GM21717 (cell line): ENCODE data around the gene NEGR1.

ENCODE experiments used
- ATAC-seq: cut with Tn5 transposase; IDR thresholded peaks from one replicate; pipeline ENCODE4 v1.9.1; 2021; ENCODE audit warnings: mild to moderate bottlenecking, moderate library complexity; ENCODE audit not compliant: unreplicated experiment

NEGR1 gene

DNA sequence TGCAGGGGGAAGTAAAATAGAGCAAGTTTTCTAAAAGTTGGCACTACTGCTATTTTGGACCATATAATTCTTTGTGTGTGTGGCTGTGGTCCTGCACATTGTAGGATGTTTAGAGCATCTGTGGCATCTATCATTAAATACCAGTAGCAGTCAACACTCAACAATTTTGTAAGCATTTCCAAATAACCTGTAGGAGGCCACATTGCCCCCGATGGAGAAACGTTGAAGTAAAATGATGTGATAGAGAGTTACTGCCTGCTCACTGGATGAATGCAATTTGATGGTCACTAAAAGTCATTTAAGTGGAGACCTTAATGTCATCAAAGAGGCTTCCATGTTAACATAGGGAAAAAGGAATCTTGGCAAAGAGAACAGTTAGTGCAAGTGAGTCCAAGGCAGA lies 560.8 kb downstream of the NEGR1 start:
- ATAC-seq: no peak

DNA sequence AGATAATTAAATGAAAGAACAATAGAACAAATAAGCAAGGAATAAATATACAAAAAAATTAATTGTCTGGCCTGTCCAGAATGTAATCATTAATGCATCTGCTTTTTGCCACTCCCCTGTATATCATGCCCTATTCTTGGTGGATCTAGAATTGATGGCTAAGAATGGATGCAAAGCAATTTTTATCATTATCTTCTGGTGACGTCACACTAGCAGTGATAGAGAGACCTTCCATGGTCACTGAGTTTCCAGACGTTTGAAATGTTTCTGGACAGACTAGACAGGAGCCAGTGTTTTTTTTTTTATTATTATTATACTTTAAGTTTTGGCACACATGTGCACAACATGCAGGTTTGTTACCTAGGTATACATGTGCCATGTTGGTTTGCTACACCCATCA lies 563.0 kb downstream of the NEGR1 start:
- ATAC-seq: no peak

DNA sequence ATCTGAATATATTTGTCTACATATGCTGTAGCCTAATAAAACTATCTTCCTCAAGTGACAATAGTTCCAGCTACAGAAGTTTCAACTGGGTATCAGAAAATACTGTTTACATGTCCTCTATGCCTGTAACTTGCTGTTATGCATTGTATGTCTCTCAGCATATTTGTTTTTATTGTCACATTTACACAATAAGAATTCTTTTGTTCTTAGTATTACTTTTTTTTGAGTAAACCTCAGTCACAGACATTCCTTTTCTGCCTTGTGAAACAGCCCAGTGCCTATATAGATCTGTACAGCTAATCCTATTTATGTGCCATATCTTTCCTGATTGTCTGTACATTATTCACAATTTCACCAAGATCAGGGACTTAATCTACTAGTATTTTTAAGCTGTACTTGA lies 565.2 kb downstream of the NEGR1 start:
- no peak for ATAC-seq

DNA sequence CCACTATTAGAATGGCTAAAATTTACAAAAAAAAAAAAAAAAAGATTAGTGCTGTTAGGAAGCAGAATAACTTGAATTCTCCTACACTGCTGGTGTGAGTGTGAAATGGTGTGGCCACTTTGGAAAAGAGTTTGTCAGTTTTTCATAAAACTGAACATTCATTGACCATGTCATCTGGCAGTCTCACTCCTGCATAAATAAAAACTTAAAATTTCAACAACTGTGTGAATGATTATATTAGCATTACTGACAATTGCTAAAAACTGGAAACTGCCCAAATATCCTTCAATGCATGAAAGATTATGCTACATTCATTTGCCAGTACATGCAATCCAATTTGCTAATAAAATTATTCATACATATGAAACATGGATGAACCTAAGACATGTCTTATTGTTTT lies 570.9 kb downstream of the NEGR1 start:
- no peak for ATAC-seq

DNA sequence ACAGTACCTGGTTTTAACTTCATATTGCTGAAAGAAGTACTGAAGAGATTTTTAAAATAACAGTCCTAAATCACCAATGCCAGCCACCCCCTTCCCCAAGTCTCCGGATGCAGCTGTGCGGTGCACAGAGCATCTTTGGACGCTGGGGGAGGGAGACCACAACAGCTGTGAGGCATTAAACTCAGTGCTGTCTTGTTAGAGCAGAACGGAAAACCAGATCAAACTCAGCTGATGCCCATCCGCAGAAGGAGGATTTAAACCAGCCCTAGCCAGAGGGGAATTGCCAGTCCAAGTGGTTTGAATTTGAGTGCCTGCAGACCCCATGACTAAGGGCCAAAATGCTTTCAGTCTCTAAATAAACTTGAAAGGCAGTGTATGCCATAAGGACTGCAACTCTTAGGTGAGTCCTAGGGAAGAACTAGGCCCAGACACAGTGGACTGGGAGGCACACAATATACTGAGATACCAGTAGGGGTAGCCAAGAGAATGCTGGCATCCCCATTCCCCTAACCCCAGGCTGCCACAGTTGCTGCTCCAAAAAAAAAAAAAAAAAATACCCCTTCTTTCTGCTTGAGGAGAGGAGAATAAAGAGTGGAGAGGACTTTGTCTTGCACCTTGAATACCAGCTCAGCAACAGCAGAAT lies 576.2 kb downstream of the NEGR1 start:
- no peak for ATAC-seq

DNA sequence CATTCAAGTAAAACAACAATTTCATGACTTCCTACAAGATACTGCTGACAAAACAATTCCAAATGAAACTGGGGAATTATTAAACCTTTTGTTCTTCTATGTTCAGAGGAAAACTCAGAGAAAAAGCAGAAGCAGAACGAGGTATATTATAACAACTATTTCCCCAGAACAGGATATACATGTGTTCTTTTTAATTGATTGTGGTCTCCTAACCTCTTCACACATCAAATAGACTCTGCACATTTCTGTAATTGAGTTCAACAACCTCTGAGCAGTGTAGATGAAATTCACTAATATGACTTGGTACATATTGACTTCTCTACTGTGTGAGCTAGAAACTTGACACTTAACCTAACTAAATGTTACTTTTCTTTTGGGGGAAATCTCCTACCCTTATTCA lies 584.2 kb downstream of the NEGR1 start:
- ATAC-seq: no peak

DNA sequence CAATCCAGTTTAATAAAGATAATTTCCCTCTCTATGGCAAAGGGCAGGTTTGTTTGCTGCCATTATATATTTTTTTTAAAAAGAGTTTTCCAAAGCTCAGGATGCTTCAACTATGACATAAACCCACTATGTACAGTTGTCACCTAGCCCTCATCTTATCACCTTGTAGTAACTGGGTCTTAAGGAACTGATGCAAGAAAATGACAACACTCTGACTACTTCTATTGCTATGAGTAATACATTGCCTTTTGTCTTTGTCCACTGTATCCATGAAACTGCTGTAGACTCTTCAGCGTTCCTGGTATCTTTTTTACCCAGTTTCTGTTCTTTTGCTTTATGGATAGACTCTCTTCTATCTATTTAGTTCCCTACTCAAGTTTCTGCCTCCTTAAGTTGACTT lies 586.5 kb downstream of the NEGR1 start:
- no peak for ATAC-seq

DNA sequence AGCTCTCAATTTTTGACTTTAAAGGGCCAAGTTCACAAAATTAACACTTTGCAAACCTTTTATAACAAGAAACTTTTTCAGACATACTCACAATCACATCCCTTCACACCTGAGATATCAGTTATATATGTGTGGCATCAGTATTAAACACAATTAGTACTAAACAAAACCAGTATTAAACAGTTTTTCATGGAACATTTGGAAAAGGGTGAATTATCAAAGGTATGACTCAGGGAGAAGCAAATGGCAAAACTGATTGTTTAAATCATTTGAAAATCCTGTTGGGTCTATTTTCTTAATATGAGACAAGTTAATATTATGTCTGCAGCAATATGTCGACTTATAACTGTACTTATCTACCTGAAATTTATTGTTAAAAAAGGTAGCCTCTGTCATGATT lies 587.3 kb downstream of the NEGR1 start:
- ATAC-seq: no peak

DNA sequence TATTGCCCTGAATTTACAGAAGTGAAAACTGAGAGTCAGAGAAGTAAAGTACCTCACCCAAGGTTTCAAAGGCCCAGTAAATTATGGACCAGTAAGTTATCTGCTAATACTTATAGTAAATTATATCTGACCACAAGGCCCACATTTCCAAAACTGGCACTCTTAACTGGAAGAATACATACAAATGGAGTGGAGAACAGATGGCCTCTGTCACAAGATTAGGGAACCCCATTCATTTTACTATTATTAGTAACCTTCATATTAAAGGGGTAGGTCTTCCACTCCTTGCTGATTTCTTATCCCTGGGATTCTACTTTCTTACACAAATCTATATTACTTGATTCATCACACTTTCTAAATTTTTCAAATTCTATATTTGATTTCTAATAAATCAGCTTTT lies 588.8 kb downstream of the NEGR1 start:
- no peak for ATAC-seq

DNA sequence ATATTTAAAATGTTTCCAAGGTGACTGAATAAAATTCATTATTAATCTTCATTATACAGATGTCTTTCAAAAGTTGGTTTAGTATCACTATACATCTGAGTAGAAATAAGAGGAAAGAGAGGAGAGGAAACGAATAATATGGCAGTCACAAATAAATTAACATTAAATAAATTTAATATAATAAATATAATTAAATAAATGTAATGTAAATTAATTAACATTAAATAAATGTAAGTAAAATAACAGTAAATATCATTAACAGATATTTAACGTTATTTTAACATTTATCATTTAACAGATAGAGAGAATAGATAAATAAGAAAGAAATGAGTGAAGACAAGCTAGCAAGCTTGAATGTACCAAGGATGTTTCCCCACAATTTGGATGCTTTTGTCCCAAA lies 592.7 kb downstream of the NEGR1 start:
- no peak for ATAC-seq

DNA sequence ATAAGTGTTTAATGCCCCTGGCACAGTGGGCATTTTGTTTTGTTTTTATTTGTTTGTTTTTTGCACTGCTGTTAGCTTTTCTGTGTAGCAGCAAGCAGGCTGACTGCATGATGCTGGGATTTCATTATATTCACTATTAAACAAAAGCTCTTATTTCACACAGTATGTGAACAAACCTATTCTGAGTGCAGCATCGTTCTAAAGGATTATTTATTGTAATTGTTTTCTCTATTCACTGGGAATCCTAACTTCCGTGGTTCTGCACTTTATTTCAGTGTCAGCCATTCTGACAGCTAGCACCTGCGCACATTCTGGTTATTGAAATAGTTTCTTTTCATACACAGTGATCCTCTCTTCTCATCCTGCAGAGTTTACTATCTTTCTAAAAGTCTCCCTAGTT lies 595.0 kb downstream of the NEGR1 start:
- ATAC-seq: no peak

DNA sequence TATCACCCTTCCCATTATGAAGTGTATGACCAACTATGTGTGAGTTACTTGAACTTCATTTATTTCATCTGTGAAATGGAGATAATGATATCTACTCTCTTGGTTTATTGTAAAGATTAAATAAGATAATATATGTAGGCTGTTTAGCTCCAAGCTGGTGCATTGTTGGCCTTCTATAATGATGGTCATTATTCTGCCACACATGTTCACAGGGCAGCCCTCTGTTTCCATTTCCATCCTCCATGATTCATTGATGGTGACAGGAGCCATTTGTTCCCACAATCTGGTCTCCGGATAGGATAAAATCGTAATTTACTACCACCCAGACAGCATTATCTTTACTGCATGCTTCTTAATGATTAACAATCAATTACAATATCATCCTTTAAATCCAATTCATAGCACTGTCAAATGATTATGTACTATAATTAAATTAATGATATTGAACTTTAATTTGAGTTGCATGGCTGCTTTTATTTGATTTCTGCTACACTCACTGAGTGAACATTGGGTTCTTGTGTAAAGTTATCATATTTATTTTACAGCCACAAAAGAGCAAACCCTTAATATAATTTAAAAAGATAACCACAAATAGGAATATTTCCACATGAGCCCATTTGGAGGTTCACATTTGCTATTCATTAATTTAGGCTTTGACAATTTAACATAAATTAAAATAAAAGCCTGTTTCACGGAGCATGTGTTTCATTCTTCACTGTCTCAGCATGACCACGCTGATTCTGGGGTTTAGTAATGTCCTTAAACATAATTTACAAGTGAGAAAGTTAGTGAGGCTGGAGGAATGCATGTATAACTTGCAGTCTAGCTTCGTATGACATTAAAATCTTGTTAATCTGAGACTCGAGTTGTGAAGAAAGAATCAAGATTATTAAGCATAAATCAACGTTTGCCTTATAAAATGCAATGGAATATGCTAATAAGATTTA lies 605.1 kb downstream of the NEGR1 start:
- no peak for ATAC-seq

DNA sequence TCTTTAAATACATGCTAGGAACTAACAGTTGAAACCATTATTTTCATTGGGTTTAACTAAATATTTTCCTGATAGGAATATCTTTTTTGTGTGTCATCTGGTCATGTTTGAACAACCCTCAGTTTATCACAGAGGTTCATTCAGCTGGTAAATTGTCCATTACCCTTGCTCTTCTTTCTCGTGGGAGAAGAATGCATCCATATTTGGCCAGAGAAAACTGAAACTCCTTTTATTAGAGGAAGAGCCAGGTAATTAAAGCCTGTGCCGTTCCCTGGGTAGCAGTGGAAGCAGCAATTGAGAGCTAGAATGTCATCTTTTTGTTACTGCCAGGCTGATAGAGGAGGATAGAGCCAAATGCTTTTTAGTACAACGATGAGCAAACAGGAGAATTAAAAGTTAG lies 614.3 kb downstream of the NEGR1 start:
- ATAC-seq: no peak

DNA sequence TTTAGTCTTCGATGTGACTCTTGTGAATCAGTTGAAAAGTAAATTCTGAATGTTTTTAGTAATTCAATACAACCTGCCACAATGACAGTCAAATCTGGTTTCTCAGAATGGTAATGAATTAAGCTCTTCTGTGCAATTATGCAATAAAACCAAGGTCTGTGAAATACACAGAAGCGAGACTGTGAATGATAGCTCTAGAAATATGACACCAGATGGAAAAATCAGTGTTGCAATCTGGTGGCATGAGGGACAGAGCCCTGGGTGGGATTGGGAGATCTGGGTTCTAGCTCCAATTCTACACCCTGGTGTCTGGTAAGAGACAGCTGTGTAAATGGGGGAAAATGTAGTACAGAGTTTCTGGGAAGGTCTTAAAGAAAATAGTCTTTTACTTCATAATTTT lies 615.1 kb downstream of the NEGR1 start:
- ATAC-seq: no peak

DNA sequence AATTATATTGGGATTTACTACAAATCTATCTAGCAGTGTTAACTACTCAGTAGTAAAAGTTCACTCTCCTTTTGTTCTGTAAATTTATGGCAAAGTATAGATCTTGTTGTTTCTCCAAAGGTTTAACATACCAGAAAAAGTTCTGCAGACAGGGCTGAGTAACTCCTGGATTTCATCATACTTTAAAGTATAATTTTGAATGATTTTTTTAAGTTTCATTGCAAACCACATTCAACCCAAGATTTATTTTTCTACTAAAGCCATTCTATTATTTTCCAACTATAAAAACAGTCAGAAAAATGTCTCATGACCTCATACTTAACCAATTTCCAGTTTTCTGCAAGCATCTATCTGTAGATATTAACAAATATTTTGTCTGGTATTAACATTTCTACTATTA lies 615.7 kb downstream of the NEGR1 start:
- ATAC-seq: no peak

DNA sequence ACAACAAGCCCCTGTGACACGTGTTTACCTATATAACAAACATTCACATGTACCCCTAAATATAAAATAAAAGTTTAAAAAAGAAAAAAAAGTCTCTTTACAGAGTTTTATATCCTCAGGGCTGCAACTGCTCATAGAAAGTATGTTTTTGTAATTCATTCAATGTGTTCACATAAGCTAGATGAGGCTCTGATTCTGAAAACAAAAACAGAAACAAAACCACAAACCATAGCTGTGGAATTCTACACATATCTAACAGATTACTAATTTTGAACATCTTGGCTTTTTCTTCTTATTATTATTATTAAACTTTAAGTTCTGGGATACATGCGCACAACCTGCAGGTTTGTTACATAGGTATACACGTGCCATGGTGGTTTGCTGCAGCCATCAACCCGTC lies 621.9 kb downstream of the NEGR1 start:
- no peak for ATAC-seq

DNA sequence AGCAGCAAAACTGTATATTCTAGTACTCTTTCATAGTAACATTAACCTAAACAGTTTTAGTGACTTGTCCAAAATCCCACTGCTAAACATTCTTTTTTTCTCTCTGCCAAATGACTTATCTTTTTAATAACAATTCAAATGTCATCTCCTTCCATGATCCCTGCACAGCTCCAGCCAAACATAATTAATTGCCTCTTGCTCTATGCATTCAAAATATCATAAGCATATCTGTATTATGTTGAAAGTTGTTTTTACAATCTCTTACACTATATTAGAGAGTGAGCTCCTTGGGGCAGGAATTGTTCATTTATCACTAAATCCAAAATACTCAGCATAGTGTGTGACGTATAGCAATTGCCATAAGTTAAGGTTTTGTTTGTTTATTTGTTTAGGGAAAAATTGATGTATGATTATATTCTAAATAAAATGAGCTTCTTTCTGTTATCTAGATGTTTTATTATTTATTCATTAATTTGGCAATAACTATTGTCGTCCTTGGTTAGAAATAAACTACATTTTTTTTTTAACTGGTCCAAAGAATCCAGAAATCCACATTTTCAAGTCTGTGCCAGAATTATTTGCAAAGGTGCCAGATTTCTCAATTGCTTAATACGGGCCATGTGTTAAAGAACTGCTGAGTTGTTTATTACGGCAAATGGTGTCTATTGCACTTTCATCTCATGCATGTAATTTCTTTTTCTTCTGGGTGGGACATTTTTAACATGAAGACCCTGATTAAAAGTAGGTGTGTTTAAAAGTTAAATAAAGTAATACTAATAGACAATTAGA lies 624.3 kb downstream of the NEGR1 start:
- ATAC-seq: no peak

DNA sequence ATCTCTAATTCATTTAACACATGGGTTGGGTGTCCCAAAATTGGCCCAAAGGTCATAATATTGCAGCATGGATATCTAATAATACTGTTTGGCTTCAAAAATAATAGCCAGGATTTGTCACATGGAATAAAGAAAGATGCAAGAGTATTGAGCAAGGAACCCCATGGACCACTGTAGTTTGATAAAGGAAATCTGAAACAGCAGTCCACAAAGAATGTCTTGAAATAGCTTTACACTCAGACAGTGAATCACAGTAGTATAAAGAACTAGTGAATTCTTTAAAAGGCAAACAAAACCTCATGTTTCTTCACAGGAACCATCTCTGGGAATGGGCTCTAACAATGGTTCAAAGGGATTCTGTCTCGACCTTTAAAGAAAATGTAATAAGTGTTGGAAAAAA lies 625.4 kb downstream of the NEGR1 start:
- no peak for ATAC-seq

DNA sequence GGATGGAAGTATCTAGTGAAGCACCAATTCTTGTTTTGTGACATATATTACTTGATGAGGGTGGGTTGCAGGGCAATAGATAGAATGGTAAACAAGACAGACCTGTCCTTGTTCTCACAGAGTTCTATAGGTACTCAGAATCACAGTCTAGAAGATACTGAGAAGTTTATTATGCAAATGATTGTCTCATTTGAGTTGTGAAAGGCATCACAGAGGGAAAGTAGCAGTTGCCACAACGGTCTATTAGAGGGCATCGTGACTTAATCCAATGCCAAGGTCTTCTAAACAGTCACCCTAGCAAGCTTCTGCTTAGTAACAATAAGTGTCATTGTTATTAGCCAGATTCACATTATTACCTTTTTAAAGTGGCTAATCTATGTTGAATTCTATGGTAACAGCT lies 626.7 kb downstream of the NEGR1 start:
- ATAC-seq: no peak

DNA sequence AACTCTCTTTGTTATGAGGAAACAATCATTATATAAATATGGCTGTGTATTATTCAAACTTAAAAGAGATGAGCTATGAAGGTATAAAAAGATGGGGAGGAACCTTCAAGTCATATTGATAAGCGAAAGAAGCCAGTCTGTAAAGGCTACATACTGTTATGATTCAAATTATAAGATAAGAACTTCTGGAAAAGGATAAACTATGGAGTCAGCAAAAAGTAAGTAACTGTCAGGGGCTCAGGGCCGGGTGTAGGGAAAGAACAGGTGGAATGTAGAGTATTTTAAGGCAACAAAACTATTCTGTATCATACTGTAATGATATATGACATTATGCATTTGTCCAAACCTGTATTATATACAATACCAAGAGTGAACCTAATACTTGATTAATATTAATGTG lies 628.4 kb downstream of the NEGR1 start:
- no peak for ATAC-seq

DNA sequence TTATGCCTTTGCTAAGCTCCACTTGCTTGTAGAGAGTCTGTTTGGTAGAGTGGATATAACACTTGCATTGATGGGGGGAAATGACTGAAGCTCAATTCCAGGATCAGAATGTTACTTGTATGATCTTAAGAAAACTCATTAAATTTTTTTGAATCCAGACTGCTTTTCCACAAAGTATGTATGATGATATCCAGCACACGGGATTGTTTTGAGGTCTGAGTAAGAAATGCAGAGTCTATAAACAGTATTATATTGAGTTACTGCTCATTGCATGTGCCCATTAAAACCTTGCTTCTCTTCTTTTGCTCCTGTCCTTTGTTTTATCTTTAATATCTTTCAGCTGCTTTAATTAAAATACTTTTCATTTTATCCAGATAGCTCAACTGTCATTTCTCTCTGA lies 631.1 kb downstream of the NEGR1 start:
- ATAC-seq: no peak

DNA sequence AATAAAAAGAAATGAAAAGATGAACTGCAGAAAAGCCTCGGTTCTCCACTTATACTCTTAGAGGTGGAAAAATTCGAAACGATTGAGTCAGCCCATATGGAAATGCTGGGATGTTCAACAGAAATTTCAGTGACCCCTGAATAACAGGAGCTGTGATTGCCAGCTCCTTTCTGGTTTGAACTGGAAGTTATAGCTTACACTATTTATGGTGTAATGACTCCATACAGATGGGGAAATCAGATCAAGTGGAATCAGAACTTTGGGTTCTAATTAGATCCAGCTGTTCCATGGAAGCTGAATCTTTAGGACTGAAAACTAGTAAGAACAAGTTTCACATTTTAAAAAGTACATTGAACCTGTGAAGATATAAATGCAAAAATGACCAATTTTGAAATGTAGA lies 632.2 kb downstream of the NEGR1 start:
- no peak for ATAC-seq
